ENCODE data around the gene FBXL20.

Gene FBXL20

GRCh38 chr17:39229274-39229913 is 172.0 kb downstream of the FBXL20 start:
- TF ChIP-seq CTCF (conservative IDR thresholded peaks at IDR 0.05) = no peak
- no peak overlapping the region for H3K27ac ChIP-seq

GRCh38 chr17:39227364-39227919 is 174.0 kb downstream of the FBXL20 start:
- no peak overlapping the region for H3K27ac ChIP-seq
- no peak for TF ChIP-seq CTCF (conservative IDR thresholded peaks at IDR 0.05)

GRCh38 chr17:39225959-39226683 is 175.3 kb downstream of the FBXL20 start:
- TF ChIP-seq CTCF (conservative IDR thresholded peaks at IDR 0.05) = no peak
- no peak overlapping the region for H3K27ac ChIP-seq

- H3K27ac ChIP-seq = no peak within 1 kb of the TSS
These were observed 176.0 kb downstream of the FBXL20 start, which contains the start of gene STAC2 for GRCh38 chr17:39225308-39225958. TSS of gene STAC2 (minus strand) at chr17:39225945. CDS start at chr17:39225502, 443 bp downstream.

GRCh38 chr17:39224778-39225307 is 176.6 kb downstream of the FBXL20 start:
- TF ChIP-seq CTCF (conservative IDR thresholded peaks at IDR 0.05) = no peak
- no peak overlapping the region for H3K27ac ChIP-seq

More at GRCh38 chr17:39225308-39225958, 176.0 kb downstream of the FBXL20 start, which contains the start of gene STAC2:
- no peak for TF ChIP-seq CTCF (conservative IDR thresholded peaks at IDR 0.05)

GRCh38 chr17:39223907-39224777 is 177.3 kb downstream of the FBXL20 start:
- no peak for TF ChIP-seq CTCF (conservative IDR thresholded peaks at IDR 0.05)
- H3K27ac ChIP-seq = no peak overlapping the region
